H9 (cell line): Measurements from ENCODE around the gene SLC5A12. TPM values are rescaled to one million over a fixed set of nuclear protein-coding genes. Genes with fewer than 3 reads are reported as not detected.

Source experiments
- DNase-seq: peaks from one replicate; pipeline ENCODE4 v3.0.0-alpha.2; 2017
- H2AFZ ChIP-seq: one replicate; pipeline ENCODE4 v1.6.1; 2013; ENCODE audit warnings: mild to moderate bottlenecking, low read length, control low read depth, moderate library complexity
- H2AK5ac ChIP-seq: 2 replicates; pipeline ENCODE4 v1.6.1; 2013; ENCODE audit warnings: low read length, control low read depth, mixed read lengths; ENCODE audit not compliant: insufficient read length
- H2BK120ac ChIP-seq: one replicate; pipeline ENCODE4 v1.6.1; 2013; ENCODE audit warnings: low read depth, mild to moderate bottlenecking, low read length, control low read depth, inconsistent platforms; ENCODE audit not compliant: poor library complexity, severe bottlenecking
- H2BK12ac ChIP-seq: 2 replicates; pipeline ENCODE4 v1.6.1; 2013; ENCODE audit warnings: low read length, control low read depth, mixed read lengths, low read depth; ENCODE audit not compliant: insufficient read length
- H2BK15ac ChIP-seq: 2 replicates; pipeline ENCODE4 v1.6.1; 2013; ENCODE audit warnings: low read depth, low read length, control low read depth
- H2BK20ac ChIP-seq: one replicate; pipeline ENCODE4 v1.6.1; 2013; ENCODE audit warnings: low read depth, mild to moderate bottlenecking, low read length, control low read depth, inconsistent platforms; ENCODE audit not compliant: poor library complexity, severe bottlenecking
- H2BK5ac ChIP-seq: 2 replicates; pipeline ENCODE4 v1.6.1; 2013; ENCODE audit warnings: low read length, control low read depth, mixed read lengths; ENCODE audit not compliant: insufficient read length
- H3K14ac ChIP-seq: 2 replicates; pipeline ENCODE4 v1.6.1; 2013; ENCODE audit warnings: low read length, control low read depth; ENCODE audit not compliant: insufficient read depth
- H3K18ac ChIP-seq: 2 replicates; pipeline ENCODE4 v1.6.1; 2013; ENCODE audit warnings: low read depth, mild to moderate bottlenecking, mixed read lengths, low read length, control low read depth; ENCODE audit not compliant: insufficient read length
- H3K23ac ChIP-seq: 2 replicates; pipeline ENCODE4 v1.6.1; 2013; ENCODE audit warnings: low read length, control low read depth, mixed read lengths, low read depth; ENCODE audit not compliant: insufficient read length
- H3K23me2 ChIP-seq: 2 replicates; pipeline ENCODE4 v1.6.1; 2013; ENCODE audit warnings: low read depth, mild to moderate bottlenecking, mixed read lengths, low read length, control low read depth; ENCODE audit not compliant: insufficient read length, poor library complexity, severe bottlenecking
- H3K27ac ChIP-seq: 2 replicates; pipeline ENCODE4 v1.5.1; 2013; ENCODE audit warnings: low read length, control low read depth, mixed read lengths, low read depth; ENCODE audit not compliant: insufficient read length
- H3K27me3 ChIP-seq: 2 replicates; pipeline ENCODE4 v1.6.1; 2013; ENCODE audit warnings: low read length, control low read depth, inconsistent platforms; ENCODE audit not compliant: insufficient read depth
- H3K4ac ChIP-seq: 2 replicates; pipeline ENCODE4 v1.6.1; 2013; ENCODE audit warnings: low read depth, mild to moderate bottlenecking, control low read depth, inconsistent platforms, low read length, moderate library complexity
- H3K4me1 ChIP-seq: 2 replicates; pipeline ENCODE4 v1.6.1; 2013; ENCODE audit warnings: low read length, control low read depth, inconsistent platforms; ENCODE audit not compliant: insufficient read depth
- H3K4me2 ChIP-seq: 2 replicates; pipeline ENCODE4 v1.6.1; 2013; ENCODE audit warnings: low read length, control low read depth, mixed read lengths; ENCODE audit not compliant: insufficient read length, insufficient read depth
- H3K56ac ChIP-seq: 2 replicates; pipeline ENCODE4 v1.6.1; 2013; ENCODE audit warnings: low read depth, mild to moderate bottlenecking, mixed read lengths, low read length, control low read depth; ENCODE audit not compliant: insufficient read length
- H3K79me1 ChIP-seq: 2 replicates; pipeline ENCODE4 v1.6.1; 2013; ENCODE audit warnings: low read depth, mild to moderate bottlenecking, moderate library complexity, low read length, control low read depth, inconsistent platforms; ENCODE audit not compliant: insufficient read depth, poor library complexity, severe bottlenecking
- H3K79me2 ChIP-seq: 2 replicates; pipeline ENCODE4 v1.6.1; 2013; ENCODE audit warnings: low read length, control low read depth, inconsistent platforms; ENCODE audit not compliant: insufficient read depth
- H3K9ac ChIP-seq: 2 replicates; pipeline ENCODE4 v1.6.1; 2013; ENCODE audit warnings: low read length, control low read depth, mixed read lengths; ENCODE audit not compliant: insufficient read length; ENCODE audit errors: extremely low read depth
- H3K9me3 ChIP-seq: one replicate; pipeline ENCODE4 v1.6.1; 2013; ENCODE audit warnings: low read depth, low read length, inconsistent platforms; ENCODE audit not compliant: control insufficient read depth
- H3T11ph ChIP-seq: one replicate; pipeline ENCODE4 v1.6.1; 2013; ENCODE audit warnings: mild to moderate bottlenecking, low read length, control low read depth, inconsistent platforms
- H4K20me1 ChIP-seq: one replicate; pipeline ENCODE4 v1.6.1; 2013; ENCODE audit not compliant: control insufficient read depth, insufficient read length, insufficient read depth
- H4K5ac ChIP-seq: 2 replicates; pipeline ENCODE4 v1.6.1; 2013; ENCODE audit warnings: low read depth, mild to moderate bottlenecking, mixed read lengths, low read length, control low read depth; ENCODE audit not compliant: insufficient read length
- H4K8ac ChIP-seq: replicated peaks from 2 replicates; pipeline ENCODE4 v1.6.1; 2013; ENCODE audit warnings: low read length, control low read depth, mixed read lengths, low read depth; ENCODE audit not compliant: insufficient read length
- H4K91ac ChIP-seq: 2 replicates; pipeline ENCODE4 v1.6.1; 2013; ENCODE audit warnings: low read depth, mild to moderate bottlenecking, moderate library complexity, mixed read lengths, low read length, control low read depth; ENCODE audit not compliant: insufficient read length
- H3K27ac Mint-ChIP-seq, 3 experiments: 2 replicates in 2 of 3; 3 replicates in 1 of 3; pipeline ENCODE4 v1.8.0; 2020 to 2021; ENCODE audit warnings: mixed read lengths in 3 of 3, mild to moderate bottlenecking in 1 of 3, moderate library complexity in 1 of 3
- H3K27me3 Mint-ChIP-seq: 2 replicates; pipeline ENCODE4 v1.8.0; 2021; ENCODE audit warnings: low read depth, mild to moderate bottlenecking, moderate library complexity, mixed read lengths
- H3K36me3 Mint-ChIP-seq, 3 experiments: 2 replicates in 2 of 3; 3 replicates in 1 of 3; pipeline ENCODE4 v1.8.0; 2020 to 2021; ENCODE audit warnings: low read depth in 3 of 3, mixed read lengths in 3 of 3; ENCODE audit not compliant: insufficient read depth in 1 of 3
- H3K4me1 Mint-ChIP-seq, 2 experiments: 2 replicates each; pipeline ENCODE4 v1.8.0; 2020; ENCODE audit warnings: mixed read lengths in 2 of 2
- H3K4me3 Mint-ChIP-seq, 2 experiments: 2 replicates in 1 of 2; 3 replicates in 1 of 2; pipeline ENCODE4 v1.8.0; 2020 to 2021; ENCODE audit warnings: mild to moderate bottlenecking in 2 of 2, mixed read lengths in 2 of 2, moderate library complexity in 1 of 2
- H3K9me3 Mint-ChIP-seq, 2 experiments: 2 replicates in 1 of 2; 3 replicates in 1 of 2; pipeline ENCODE4 v1.8.0; 2020; ENCODE audit warnings: mild to moderate bottlenecking in 2 of 2, mixed read lengths in 2 of 2, moderate library complexity in 1 of 2
- WGBS: extraction: QIAGEN DNeasy Blood & Tissue Kit; methylation state at CpG from one replicate; pipeline ENCODE4 v1.1.7; 2013; ENCODE audit warnings: missing lambda C conversion rate, low lambda C conversion rate, mixed read lengths; ENCODE audit not compliant: insufficient read length; ENCODE audit errors: extremely low coverage; 5-methylcytosine and 5-hydroxymethylcytosine counted together
- total RNA-seq: library from RNA; stranded (reverse); gene quantifications from 2 replicates; pipeline ENCODE4 v1.2.1, GENCODE V29; 2021
- TF ChIP-seq, protein P1 (sequence below): fragments of 200-600 bp; sonication (generic); conservative IDR thresholded peaks from 3 replicates; pipeline ENCODE4 v1.8.0; 2021; ENCODE audit warnings: antibody characterized with exemption, mild to moderate bottlenecking

Gene SLC5A12
- total RNA-seq, 1 experiment from 2014 or later: 2.7 TPM

DNA sequence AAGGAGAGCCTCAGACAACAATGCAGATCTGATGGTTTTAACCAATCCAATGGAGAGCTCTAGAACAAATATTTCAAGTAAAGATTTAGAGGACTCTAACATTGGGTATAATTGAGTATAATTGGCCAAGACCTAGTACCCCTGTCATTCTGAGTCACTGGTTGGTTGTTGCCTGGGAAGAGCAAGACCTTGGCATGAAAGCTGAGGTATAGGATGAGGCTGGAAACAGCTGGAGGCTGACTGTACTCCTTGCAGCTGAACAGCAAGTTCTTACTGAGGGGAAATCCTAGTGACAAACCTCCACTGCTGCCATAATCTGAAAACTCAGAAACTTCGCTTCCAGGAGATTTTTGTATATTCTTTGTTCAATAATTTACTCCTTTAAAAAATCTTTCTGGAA, 95.5 kb downstream of the SLC5A12 start:
- H3K56ac ChIP-seq: no peak overlapping the region

More for the DNA sequence above, 95.5 kb downstream of the SLC5A12 start:
- Mint-ChIP-seq H3K36me3 (no peaks in the 10 kb centered on the region), H3K27me3 (no peaks in the 10 kb centered on the region), H3K27ac (no peak overlapping the region), H3K4me1 (no peaks in the 10 kb centered on the region), H3K9me3 (no peaks in the 10 kb centered on the region), H3K4me3 (no peak overlapping the region)
- Histone ChIP-seq H3K79me1 (no peaks in the 10 kb centered on the region), H2BK20ac (no peak overlapping the region), H3K4me2 (no peak overlapping the region), H3K23ac (no peak overlapping the region), H2BK120ac (no peak overlapping the region), H4K20me1 (no peaks in the 10 kb centered on the region), H3K9me3 (no peaks in the 10 kb centered on the region), H3K4me1 (no peaks in the 10 kb centered on the region), H3K18ac (no peak overlapping the region), H3T11ph (no peak overlapping the region), H3K9ac (no peak overlapping the region), H2BK5ac (no peak overlapping the region), H3K14ac (no peak overlapping the region), H2BK12ac (no peak overlapping the region), H3K79me2 (no peaks in the 10 kb centered on the region), H2AFZ (no peak overlapping the region), H4K5ac (no peak overlapping the region), H4K8ac (no peak overlapping the region), H3K27me3 (no peaks in the 10 kb centered on the region), H2AK5ac (no peak overlapping the region), H3K4ac (no peak overlapping the region), H2BK15ac (no peak overlapping the region), H3K23me2 (no peaks in the 10 kb centered on the region), H4K91ac (no peak overlapping the region), H3K27ac (no peak overlapping the region)
- WGBS: no CpG with 5 or more reads among the region's 1 CpG
- no peak for DNase-seq
- TF ChIP-seq, protein P1, sequence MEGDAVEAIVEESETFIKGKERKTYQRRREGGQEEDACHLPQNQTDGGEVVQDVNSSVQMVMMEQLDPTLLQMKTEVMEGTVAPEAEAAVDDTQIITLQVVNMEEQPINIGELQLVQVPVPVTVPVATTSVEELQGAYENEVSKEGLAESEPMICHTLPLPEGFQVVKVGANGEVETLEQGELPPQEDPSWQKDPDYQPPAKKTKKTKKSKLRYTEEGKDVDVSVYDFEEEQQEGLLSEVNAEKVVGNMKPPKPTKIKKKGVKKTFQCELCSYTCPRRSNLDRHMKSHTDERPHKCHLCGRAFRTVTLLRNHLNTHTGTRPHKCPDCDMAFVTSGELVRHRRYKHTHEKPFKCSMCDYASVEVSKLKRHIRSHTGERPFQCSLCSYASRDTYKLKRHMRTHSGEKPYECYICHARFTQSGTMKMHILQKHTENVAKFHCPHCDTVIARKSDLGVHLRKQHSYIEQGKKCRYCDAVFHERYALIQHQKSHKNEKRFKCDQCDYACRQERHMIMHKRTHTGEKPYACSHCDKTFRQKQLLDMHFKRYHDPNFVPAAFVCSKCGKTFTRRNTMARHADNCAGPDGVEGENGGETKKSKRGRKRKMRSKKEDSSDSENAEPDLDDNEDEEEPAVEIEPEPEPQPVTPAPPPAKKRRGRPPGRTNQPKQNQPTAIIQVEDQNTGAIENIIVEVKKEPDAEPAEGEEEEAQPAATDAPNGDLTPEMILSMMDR: no peak
